ENCODE results near the gene LIN54.
"Not testable (repeated sequence)": the region's sequence is repeated elsewhere in the genome, so short reads cannot be mapped to it uniquely, and the experiment has no call there.

Gene LIN54

GRCh38 chr4:83012200-83012686, 1.6 kb upstream of the LIN54 start:
- no peak for DNase-seq (ENCODE audit: low read depth, low spot score)

DNA sequence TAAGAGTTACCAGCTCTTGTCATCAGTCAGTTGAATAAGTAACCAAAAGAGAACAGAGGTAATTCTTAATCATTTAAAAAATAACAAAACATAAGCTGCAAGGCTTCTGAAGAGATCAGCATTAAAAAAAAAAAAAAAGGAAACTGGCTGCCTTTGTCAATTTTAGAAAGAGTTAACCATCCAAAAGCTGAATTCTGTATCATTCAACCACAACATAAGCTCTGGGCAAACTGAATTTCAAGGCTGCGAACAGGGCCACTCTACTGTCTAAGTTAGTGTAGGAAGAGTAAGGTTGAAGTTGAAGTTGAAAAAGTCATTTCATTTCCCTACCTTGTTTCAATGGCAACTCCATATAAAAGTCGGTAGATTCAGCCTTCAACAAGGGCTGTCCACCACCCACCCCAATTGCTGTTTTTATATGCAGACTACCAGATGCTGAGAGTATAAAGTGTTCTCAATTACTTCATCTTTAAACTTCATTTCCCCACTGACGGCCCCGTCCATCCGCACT, 1.1 kb upstream of the LIN54 start:
- no peak for DNase-seq (ENCODE audit: low read depth, low spot score)

- DNase-seq (ENCODE audit: low read depth, low spot score) = no peak
These were observed 507 bp downstream of the LIN54 start for GRCh38 chr4:83010111-83010521.

GRCh38 chr4:83009529-83009928, 1.1 kb downstream of the LIN54 start:
- no peak for DNase-seq (ENCODE audit: low read depth, low spot score)

GRCh38 chr4:83003044-83003791, 7.4 kb downstream of the LIN54 start:
- not testable (repeated sequence) for DNase-seq (ENCODE audit: low read depth, low spot score)

GRCh38 chr4:83002329-83002728, 8.3 kb downstream of the LIN54 start:
- DNase-seq (ENCODE audit: low read depth, low spot score) = no peak

DNA sequence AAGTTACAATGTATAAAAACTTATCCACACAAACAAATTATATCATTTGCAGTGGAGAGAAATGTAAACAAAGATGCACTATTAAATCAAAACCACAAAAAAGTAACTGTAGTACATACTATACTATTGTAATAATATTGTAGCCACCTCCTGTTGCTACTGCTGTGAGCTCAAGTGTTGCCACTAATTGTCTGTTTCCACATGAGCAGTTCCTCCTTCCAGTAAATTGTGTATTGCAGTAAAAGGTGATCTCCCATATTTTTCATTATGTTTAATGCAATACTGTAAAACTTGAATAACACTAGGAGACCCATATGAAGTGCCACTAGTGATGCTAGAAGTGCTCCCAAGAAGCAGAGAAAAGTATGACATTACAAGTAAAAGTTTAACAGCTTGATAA, 11.7 kb downstream of the LIN54 start:
- DNase-seq (ENCODE audit: low read depth, low spot score) = no peak

GRCh38 chr4:82994834-82995233, 15.8 kb downstream of the LIN54 start:
- DNase-seq (ENCODE audit: low read depth, low spot score) = no peak

DNA sequence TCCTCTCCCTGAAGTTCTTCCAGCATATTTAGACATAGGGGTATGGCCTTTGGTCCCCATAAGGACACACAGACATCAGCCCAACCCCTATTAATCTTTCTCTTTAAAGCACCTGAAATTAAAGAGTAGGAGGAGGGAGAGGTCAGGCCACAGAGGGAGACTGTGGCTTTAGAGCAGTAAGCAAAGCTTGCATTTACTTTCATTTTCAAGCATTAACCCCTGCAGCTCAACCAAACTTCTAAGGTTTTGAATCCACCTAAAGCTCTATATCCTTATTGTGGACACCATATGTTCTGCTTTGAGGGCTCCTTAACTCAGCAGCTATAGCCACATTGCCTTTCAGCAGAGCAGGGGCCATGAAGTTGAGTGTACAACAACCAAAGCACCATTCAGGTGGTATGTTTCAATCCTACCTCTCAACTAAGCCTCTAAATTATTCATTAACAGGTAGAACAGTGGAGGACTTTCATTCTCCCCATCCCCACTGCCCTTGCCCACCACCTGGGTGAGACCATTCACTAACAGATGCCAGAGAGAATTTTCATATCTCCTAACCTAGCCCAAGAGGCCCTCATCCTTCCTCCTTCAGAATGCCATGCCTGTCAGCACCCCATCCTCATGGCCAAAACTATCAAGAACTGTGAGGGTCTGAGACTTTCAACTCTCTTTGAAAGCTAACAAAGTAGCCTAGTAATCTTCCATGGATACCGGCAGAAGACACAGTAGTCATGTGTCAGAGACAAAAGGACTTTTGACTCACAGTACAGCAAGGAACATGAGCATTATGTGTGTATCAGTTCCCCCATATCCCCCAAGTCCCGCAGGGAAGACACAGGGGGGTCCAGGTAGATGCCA, 20.8 kb downstream of the LIN54 start:
- no peak for DNase-seq (ENCODE audit: low read depth, low spot score)

DNA sequence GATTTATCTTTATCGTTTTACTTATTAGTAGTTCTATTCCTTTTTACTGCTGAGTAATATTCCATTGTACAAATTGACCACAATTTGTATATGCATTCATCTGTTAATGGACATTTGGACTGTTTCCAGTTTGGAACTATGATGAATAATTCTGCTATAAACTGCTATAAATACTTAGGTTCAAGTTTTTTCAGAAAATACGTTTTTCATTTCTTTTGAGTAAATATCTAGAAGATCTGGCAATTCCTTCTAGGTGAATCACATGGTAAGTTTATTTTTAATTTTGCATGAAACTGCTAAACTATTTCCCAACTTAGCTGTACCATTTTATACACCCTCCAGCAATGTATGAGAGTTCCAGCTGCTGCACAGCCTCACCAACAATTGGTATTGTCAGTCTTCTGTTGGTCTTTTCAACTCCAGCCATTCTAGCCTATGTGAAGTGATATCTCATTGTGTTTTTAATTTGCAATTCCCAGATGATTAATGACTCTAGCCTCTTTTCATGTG, 22.2 kb downstream of the LIN54 start:
- DNase-seq (ENCODE audit: low read depth, low spot score) = no peak

- not testable (repeated sequence) for DNase-seq (ENCODE audit: low read depth, low spot score)
These were observed 23.1 kb downstream of the LIN54 start for GRCh38 chr4:82987519-82987918.

DNA sequence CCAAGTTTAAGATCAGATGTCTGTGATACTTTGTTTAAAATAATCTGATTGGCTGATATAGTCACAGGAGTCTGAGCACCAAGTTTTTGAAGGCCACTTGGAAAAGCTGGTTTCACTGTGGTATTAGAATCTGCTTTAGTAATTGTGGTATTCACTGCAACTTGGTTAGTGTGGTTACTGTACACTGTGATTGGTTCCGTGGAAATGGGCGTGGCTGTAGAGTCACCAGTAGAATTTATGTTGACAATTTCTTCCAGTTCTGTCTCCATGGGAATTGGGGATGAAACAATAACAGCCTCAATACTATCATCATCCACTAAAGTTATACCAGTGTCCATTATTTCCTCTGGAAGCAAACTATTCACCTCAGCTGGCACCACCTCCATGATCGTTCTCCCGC, 26.2 kb downstream of the LIN54 start:
- no peak for DNase-seq (ENCODE audit: low read depth, low spot score)

- no peak for DNase-seq (ENCODE audit: low read depth, low spot score)
These were observed 27.2 kb downstream of the LIN54 start for GRCh38 chr4:82983444-82983843.

DNA sequence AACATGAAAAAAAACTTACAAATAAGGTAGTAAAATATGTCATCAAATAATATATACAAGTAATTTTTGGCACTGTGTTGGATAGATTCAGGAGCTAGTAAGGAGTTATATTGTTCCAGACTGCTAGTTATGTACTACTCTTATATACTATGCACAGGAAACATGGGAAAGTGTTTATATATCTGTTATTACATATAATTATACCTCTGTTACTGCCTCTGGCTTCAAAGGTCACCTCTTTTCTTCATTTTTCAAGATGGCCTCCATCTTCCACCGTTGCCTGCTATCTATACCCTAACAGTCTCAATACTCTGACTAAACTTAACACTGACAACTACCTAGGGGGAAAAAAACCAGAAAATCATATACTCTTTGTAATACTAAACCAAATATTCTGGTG, 29.5 kb downstream of the LIN54 start:
- no peak for DNase-seq (ENCODE audit: low read depth, low spot score)

GRCh38 chr4:82975792-82976191, 34.8 kb downstream of the LIN54 start:
- DNase-seq (ENCODE audit: low read depth, low spot score) = no peak

DNA sequence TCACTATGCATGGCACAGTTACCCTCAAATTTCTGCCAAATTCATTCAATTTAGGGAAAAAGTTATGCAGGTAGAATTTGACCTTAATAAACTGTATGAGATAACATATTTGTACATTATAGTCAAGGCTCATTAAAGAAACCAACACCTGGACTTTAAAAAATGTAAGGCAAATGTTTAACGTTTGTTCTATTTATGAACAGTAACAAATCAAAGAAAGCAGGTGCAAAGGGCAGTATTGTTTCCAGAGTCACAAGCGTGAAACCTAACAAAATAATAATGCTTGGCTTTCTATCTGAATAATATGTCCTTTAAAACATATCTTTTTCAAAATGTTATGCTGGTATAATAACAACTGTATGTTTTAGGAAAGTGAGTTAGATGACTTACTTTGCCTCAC, 41.2 kb downstream of the LIN54 start:
- no peak for DNase-seq (ENCODE audit: low read depth, low spot score)

GRCh38 chr4:82968972-82969371, 41.7 kb downstream of the LIN54 start:
- DNase-seq (ENCODE audit: low read depth, low spot score) = no peak

GRCh38 chr4:82965763-82966162, 44.9 kb downstream of the LIN54 start:
- DNase-seq (ENCODE audit: low read depth, low spot score) = no peak

DNA sequence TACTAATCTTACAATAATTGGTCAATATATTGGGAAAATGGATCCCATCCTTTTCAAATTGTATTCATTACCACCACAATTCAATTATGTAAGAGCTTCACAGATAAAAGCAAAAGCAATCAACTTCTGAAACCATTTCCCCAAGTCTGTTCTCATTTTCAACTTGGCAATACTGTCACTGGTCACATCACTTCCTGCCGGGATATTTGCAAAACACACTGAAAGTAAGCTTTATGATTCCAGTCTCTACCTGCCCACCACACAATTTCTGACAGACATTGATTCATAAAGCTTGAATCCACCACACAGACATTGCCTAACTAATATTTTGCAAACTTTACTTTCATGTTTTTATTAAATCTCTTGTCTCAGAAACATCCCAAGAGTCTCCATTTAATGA, 53.6 kb downstream of the LIN54 start:
- no peak for DNase-seq (ENCODE audit: low read depth, low spot score)

DNA sequence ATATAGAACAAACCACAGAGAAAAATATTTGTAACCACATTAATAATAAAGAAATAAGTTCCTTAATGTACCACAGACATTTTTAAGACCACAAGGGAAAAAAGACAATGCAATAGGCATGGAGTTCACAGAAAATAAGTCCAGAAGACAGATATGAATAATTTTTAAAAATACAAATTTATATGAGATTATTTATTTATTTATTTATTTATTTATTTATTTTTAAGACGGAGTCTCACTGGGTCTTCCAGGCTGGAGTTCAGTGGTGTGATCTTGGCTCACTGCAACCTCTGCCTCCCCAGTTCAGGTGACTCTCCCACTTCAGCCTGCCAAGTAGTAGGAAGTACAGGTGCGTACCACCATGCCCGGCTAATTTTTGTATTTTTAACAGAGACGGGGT, 56.4 kb downstream of the LIN54 start:
- DNase-seq (ENCODE audit: low read depth, low spot score) = no peak

DNA sequence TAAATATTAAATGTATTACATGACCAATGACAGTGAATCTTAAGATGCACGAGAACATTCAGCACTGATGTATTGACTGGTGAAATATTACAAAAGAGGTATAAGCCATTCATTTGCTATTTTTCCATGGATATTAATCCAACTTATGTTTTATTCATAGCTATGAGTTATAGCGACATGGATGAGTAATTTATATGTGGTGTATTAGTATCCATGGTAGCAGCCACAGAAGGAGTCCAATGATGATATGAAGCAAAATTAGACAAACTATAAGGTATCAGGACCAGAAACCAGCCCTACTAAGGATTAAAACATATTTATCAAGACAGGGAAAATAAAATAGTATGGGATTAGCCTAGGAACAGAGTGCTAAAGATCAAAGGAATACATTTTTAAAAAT, 59.4 kb downstream of the LIN54 start:
- no peak for DNase-seq (ENCODE audit: low read depth, low spot score)

DNA sequence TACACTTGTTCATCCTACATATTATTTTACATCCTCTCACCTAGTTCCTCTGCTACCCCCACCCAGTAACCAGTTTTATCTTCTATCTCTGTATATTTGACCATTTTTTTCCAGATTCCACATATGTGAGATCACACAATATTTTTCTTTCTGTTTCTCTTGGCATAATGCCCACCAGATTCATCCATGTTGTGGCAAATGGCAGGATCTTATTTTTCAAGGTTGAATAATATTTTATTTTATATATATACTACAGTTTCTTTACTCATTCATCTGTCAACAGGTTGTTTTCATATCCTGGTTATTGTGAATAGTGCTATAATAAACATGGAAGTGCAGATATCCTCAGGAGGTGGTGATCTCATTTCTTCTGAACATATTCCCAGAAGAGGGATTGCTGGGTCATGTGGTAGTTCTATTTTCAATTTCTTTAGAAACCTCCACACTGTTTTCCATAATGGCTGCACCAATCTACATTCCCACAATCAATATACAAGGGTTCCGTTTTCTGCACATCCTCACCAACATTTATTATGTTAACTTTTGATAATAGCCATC, 61.9 kb downstream of the LIN54 start:
- peak; percentile 9 for DNase-seq (ENCODE audit: low read depth, low spot score)
